ENCODE measurements around the gene ATP7B.

ATP7B gene

GRCh38 chr13:51919531-51919930, 91.7 kb downstream of the ATP7B start:
- Histone ChIP-seq H3K36me3 (replicated peaks; ENCODE audit: insufficient read depth, low read length) (no peaks in the 10 kb centered on the region), H3K9me3 (replicated peaks; ENCODE audit: insufficient read depth, low read length) (no peaks in the 10 kb centered on the region), H3F3A (ENCODE audit: insufficient read depth, low read length) (no peaks in the 10 kb centered on the region), H2AFZ (ENCODE audit: low read length) (no peak overlapping the region), H3K9ac (ENCODE audit: low read length) (no peak overlapping the region), H3K27ac (ENCODE audit: low read length) (no peak overlapping the region), H3K79me2 (ENCODE audit: low read length) (no peaks in the 10 kb centered on the region), H3K27me3 (replicated peaks; ENCODE audit: insufficient read depth, low read length) (no peaks in the 10 kb centered on the region), H4K20me1 (ENCODE audit: insufficient read depth, low read length) (no peaks in the 10 kb centered on the region), H3K4me1 (ENCODE audit: low read length) (no peaks in the 10 kb centered on the region), H3K4me3 (ENCODE audit: low read length) (no peak overlapping the region), H3K9me2 (replicated peaks; ENCODE audit: insufficient read depth, low read length) (no peaks in the 10 kb centered on the region), H3K4me2 (ENCODE audit: low read depth, low read length) (no peak overlapping the region)
- DNase-seq = no peak
- TF ChIP-seq CTCF (IDR thresholded peaks at IDR 0.05; ENCODE audit: low read length) = no peak
- TF ChIP-seq EZH2phosphoT487 (IDR thresholded peaks at IDR 0.05; ENCODE audit: low read length) = no peak
- TF ChIP-seq EZH2 (optimal IDR thresholded peaks at IDR 0.05; ENCODE audit: low read depth, low read length) = no peak

- Histone ChIP-seq H3F3A (ENCODE audit: insufficient read depth, low read length) (no peaks in the 10 kb centered on the region), H3K36me3 (replicated peaks; ENCODE audit: insufficient read depth, low read length) (no peaks in the 10 kb centered on the region)
Observed at GRCh38 chr13:51916962-51917361, 94.3 kb downstream of the ATP7B start.

GRCh38 chr13:51916051-51916818, 95.0 kb downstream of the ATP7B start:
- Histone ChIP-seq H3K27ac (ENCODE audit: low read length) (no peak overlapping the region), H2AFZ (ENCODE audit: low read length) (no peak overlapping the region), H3K9ac (ENCODE audit: low read length) (no peak overlapping the region), H3K79me2 (ENCODE audit: low read length) (no peaks in the 10 kb centered on the region), H3K9me2 (replicated peaks; ENCODE audit: insufficient read depth, low read length) (no peaks in the 10 kb centered on the region), H3K4me1 (ENCODE audit: low read length) (no peaks in the 10 kb centered on the region), H4K20me1 (ENCODE audit: insufficient read depth, low read length) (no peaks in the 10 kb centered on the region), H3K36me3 (replicated peaks; ENCODE audit: insufficient read depth, low read length) (no peaks in the 10 kb centered on the region), H3K4me3 (ENCODE audit: low read length) (no peak overlapping the region), H3K4me2 (ENCODE audit: low read depth, low read length) (no peak overlapping the region), H3F3A (ENCODE audit: insufficient read depth, low read length) (no peaks in the 10 kb centered on the region), H3K27me3 (replicated peaks; ENCODE audit: insufficient read depth, low read length) (no peaks in the 10 kb centered on the region), H3K9me3 (replicated peaks; ENCODE audit: insufficient read depth, low read length) (no peaks in the 10 kb centered on the region)
- DNase-seq = no peak
- TF ChIP-seq CTCF (IDR thresholded peaks at IDR 0.05; ENCODE audit: low read length) = no peak
- no peak for TF ChIP-seq EZH2phosphoT487 (IDR thresholded peaks at IDR 0.05; ENCODE audit: low read length)
- TF ChIP-seq EZH2 (optimal IDR thresholded peaks at IDR 0.05; ENCODE audit: low read depth, low read length) = no peak

More at GRCh38 chr13:51916962-51917361, 94.3 kb downstream of the ATP7B start:
- TF ChIP-seq EZH2phosphoT487 (IDR thresholded peaks at IDR 0.05; ENCODE audit: low read length) (no peak), EZH2 (optimal IDR thresholded peaks at IDR 0.05; ENCODE audit: low read depth, low read length) (no peak), CTCF (IDR thresholded peaks at IDR 0.05; ENCODE audit: low read length) (no peak)
- H3K9me2 ChIP-seq (replicated peaks; ENCODE audit: insufficient read depth, low read length) = no peaks in the 10 kb centered on the region
- no peak overlapping the region for H3K4me3 ChIP-seq (ENCODE audit: low read length)
- no peak overlapping the region for H3K9ac ChIP-seq (ENCODE audit: low read length)
- no peak overlapping the region for H3K27ac ChIP-seq (ENCODE audit: low read length)
- H4K20me1 ChIP-seq (ENCODE audit: insufficient read depth, low read length) = no peaks in the 10 kb centered on the region
- no peaks in the 10 kb centered on the region for H3K4me1 ChIP-seq (ENCODE audit: low read length)
- no peaks in the 10 kb centered on the region for H3K27me3 ChIP-seq (replicated peaks; ENCODE audit: insufficient read depth, low read length)
- no peak overlapping the region for H3K4me2 ChIP-seq (ENCODE audit: low read depth, low read length)
- no peak for DNase-seq
- no peak overlapping the region for H2AFZ ChIP-seq (ENCODE audit: low read length)
- no peaks in the 10 kb centered on the region for H3K9me3 ChIP-seq (replicated peaks; ENCODE audit: insufficient read depth, low read length)
- no peaks in the 10 kb centered on the region for H3K79me2 ChIP-seq (ENCODE audit: low read length)
